GM18520 (cell line): ENCODE results near the gene DNAJC15.
A peak's percentile ranks its signal among the peaks of the same experiment; 100 is the strongest.
"Not testable (repeated sequence)": the region's sequence is repeated elsewhere in the genome, so short reads cannot be mapped to it uniquely, and the experiment has no call there.

ENCODE experiments used
- ATAC-seq: cut with Tn5 transposase; IDR thresholded peaks from one replicate; pipeline ENCODE4 v1.9.1; 2021; ENCODE audit not compliant: unreplicated experiment

The DNAJC15 gene

GRCh38 chr13:43003729-43004128, 19.7 kb upstream of the DNAJC15 start:
- ATAC-seq, result no peak

- ATAC-seq, result no peak
These were observed 17.7 kb upstream of the DNAJC15 start for GRCh38 chr13:43005460-43006236.

GRCh38 chr13:43006893-43007631, 16.3 kb upstream of the DNAJC15 start:
- no peak for ATAC-seq

GRCh38 chr13:43008596-43008995, 14.8 kb upstream of the DNAJC15 start:
- ATAC-seq, result no peak

- no peak for ATAC-seq
These were observed 13.9 kb upstream of the DNAJC15 start for GRCh38 chr13:43009506-43009905.

GRCh38 chr13:43014162-43014561, 9.2 kb upstream of the DNAJC15 start:
- ATAC-seq, result no peak

GRCh38 chr13:43016226-43016625, 7.2 kb upstream of the DNAJC15 start:
- ATAC-seq, result no peak

- no peak for ATAC-seq
These were observed 3.6 kb upstream of the DNAJC15 start for GRCh38 chr13:43019811-43020210.

- no peak for ATAC-seq
These were observed 2.6 kb upstream of the DNAJC15 start for GRCh38 chr13:43020794-43021193.

- ATAC-seq, result no peak
These were observed 1.3 kb upstream of the DNAJC15 start for GRCh38 chr13:43021926-43022670.

GRCh38 chr13:43022934-43023288, 475 bp upstream of the DNAJC15 start:
- no peak for ATAC-seq

GRCh38 chr13:43026262-43026661, 2.9 kb downstream of the DNAJC15 start:
- no peak for ATAC-seq

- no peak for ATAC-seq
These were observed 7.2 kb downstream of the DNAJC15 start for GRCh38 chr13:43030548-43030947.

- ATAC-seq, result no peak
These were observed 8.5 kb downstream of the DNAJC15 start for GRCh38 chr13:43031881-43032280.

GRCh38 chr13:43033038-43033437, 9.7 kb downstream of the DNAJC15 start:
- no peak for ATAC-seq

- ATAC-seq, result no peak
These were observed 13.2 kb downstream of the DNAJC15 start for GRCh38 chr13:43036351-43037250.

- no peak for ATAC-seq
These were observed 16.6 kb downstream of the DNAJC15 start for GRCh38 chr13:43039966-43040365.

- not testable (repeated sequence) for ATAC-seq
These were observed 17.4 kb downstream of the DNAJC15 start for GRCh38 chr13:43040581-43041368.

GRCh38 chr13:43041369-43041921, 18.1 kb downstream of the DNAJC15 start:
- ATAC-seq, result peak; percentile 37
